GM18517 (cell line): ENCODE data around the gene SLC35F1.

ENCODE experiments used
- ATAC-seq: cut with Tn5 transposase; IDR thresholded peaks from one replicate; pipeline ENCODE4 v1.9.1; 2021; ENCODE audit warnings: mild to moderate bottlenecking, moderate library complexity; ENCODE audit not compliant: unreplicated experiment

SLC35F1 gene

GRCh38 chr6:118252474-118252873 lies 345.4 kb downstream of the SLC35F1 start:
- ATAC-seq: peak; percentile 78

- no peak for ATAC-seq
Observed at GRCh38 chr6:118253741-118254140, 346.7 kb downstream of the SLC35F1 start.

- ATAC-seq: no peak
Observed at GRCh38 chr6:118260833-118261232, 353.8 kb downstream of the SLC35F1 start.

- ATAC-seq: no peak
Observed at GRCh38 chr6:118263921-118264486, 356.9 kb downstream of the SLC35F1 start.

GRCh38 chr6:118269659-118270058 lies 362.6 kb downstream of the SLC35F1 start:
- no peak for ATAC-seq

GRCh38 chr6:118277631-118278030 lies 370.6 kb downstream of the SLC35F1 start:
- ATAC-seq: no peak

- ATAC-seq: peak; percentile 91
Observed at GRCh38 chr6:118280210-118280609, 373.1 kb downstream of the SLC35F1 start.

- ATAC-seq: no peak
Observed at GRCh38 chr6:118281291-118281690, 374.2 kb downstream of the SLC35F1 start.

- no peak for ATAC-seq
Observed at GRCh38 chr6:118283766-118284165, 376.7 kb downstream of the SLC35F1 start.

- no peak for ATAC-seq
Observed at GRCh38 chr6:118284736-118285360, 377.8 kb downstream of the SLC35F1 start.

- ATAC-seq: no peak
Observed at GRCh38 chr6:118285791-118286190, 378.7 kb downstream of the SLC35F1 start.

- no peak for ATAC-seq
Observed at GRCh38 chr6:118288355-118289124, 381.5 kb downstream of the SLC35F1 start.

- no peak for ATAC-seq
Observed at GRCh38 chr6:118292558-118292957, 385.5 kb downstream of the SLC35F1 start.

- no peak for ATAC-seq
Observed at GRCh38 chr6:118294906-118295305, 387.8 kb downstream of the SLC35F1 start.

GRCh38 chr6:118295336-118295735 lies 388.3 kb downstream of the SLC35F1 start:
- ATAC-seq: no peak

GRCh38 chr6:118296129-118296901 lies 389.3 kb downstream of the SLC35F1 start:
- ATAC-seq: no peak

GRCh38 chr6:118297821-118298220 lies 390.8 kb downstream of the SLC35F1 start:
- no peak for ATAC-seq

- no peak for ATAC-seq
Observed at GRCh38 chr6:118298476-118299427, 391.7 kb downstream of the SLC35F1 start.

GRCh38 chr6:118299457-118299856 lies 392.4 kb downstream of the SLC35F1 start:
- no peak for ATAC-seq

- no peak for ATAC-seq
Observed at GRCh38 chr6:118304321-118304720, 397.3 kb downstream of the SLC35F1 start.
